Caki2 (cell line): ENCODE results near the gene RPS28. TPM values are rescaled to one million over a fixed set of nuclear protein-coding genes. Genes with fewer than 3 reads are reported as not detected.

Experiments
- DNase-seq: peaks from one replicate; pipeline ENCODE4 v3.0.0-alpha.2; 2015; ENCODE audit warnings: low read depth
- in situ Hi-C: cut with HindIII; loops from 2 replicates; pipeline ENCODE4 v1.10.0; 2016; ENCODE audit warnings: low sequenced_read_pairs, low pct_unique_long_range_greater_than_20kb, mixed read lengths
- total RNA-seq: library from RNA; depleted of rRNA; stranded (reverse); fragments of >200 nt; shearing (Covaris generic); gene quantifications from 2 replicates; pipeline ENCODE4 v1.2.3, GENCODE V29; 2014; ENCODE audit warnings: low replicate concordance; rRNA removed

Gene RPS28
- total RNA-seq, 1 experiment from 2014 or later = 373 TPM

DNA sequence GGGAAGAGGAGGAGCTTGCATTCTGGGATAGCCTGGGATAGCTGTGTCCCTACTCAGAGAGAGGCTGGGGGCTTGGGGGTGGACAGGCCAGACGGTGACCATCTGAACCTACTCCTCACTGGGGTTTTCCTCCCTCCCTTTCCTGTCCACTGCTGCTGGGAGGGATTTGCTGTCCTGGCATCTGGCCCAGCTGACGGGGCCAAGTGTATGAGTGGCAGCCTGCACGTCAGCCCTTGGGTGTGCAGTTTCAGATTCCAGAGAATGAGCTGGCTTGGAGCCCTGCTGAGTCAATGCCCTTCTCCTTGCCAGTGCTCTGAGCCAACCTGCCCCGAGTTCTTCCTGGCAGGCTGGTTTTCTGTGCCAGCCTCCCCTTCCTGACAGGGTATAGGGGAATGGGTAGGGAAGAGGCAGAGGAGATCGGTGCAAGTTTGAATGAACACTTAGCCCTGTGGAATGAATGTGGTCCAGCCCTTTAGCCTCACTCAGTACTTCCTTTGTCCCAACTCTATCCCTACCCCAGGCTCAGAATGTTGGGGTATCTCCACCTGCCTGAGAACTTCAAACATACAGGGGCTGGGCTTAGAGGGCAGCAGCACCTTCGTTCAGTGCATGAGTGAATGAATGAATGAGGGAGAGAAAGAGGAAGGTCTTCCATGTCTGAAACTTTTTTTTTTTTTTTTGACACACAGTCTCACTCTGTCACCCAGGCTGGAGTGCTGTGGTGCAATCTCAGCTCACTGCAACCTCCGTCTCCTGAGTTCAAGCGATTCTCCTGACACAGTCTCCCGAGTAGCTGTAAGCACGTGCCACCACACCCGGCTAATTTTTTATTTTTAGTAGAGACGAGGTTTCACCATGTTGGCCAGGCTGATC is 40.9 kb downstream of the RPS28 start:
- peak; percentile 90 for DNase-seq
- in situ Hi-C loops = no loop called here

DNA sequence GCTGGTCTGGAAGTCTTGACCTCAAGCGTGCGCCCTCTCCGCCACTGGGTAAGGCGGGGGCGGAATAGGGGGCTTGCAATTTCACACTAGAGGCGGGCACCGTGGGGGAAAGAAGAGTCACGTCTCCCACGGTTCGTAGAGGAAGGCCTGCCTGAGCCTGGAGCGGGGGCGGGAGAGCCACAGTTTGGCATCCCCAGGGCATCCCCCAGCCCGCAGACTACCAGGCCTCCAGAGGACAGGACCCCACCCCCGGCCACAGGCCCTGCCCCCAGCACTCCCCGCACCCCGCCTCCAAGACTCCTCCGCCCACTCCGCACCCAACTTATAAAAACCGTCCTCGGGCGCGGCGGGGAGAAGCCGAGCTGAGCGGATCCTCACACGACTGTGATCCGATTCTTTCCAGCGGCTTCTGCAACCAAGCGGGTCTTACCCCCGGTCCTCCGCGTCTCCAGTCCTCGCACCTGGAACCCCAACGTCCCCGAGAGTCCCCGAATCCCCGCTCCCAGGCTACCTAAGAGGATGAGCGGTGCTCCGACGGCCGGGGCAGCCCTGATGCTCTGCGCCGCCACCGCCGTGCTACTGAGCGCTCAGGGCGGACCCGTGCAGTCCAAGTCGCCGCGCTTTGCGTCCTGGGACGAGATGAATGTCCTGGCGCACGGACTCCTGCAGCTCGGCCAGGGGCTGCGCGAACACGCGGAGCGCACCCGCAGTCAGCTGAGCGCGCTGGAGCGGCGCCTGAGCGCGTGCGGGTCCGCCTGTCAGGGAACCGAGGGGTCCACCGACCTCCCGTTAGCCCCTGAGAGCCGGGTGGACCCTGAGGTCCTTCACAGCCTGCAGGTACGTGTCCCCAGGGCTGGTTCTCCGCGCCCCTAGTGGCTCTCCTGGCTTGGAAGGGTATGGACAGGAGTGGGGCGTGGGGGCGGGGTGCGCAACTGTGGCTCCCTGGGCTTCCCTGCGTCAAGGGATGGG is 42.8 kb downstream of the RPS28 start, which contains the start of gene ANGPTL4:
Gene ANGPTL4 (plus strand): TSS at position 353 of the 969 bp plus-strand sequence. CDS start 167 bp downstream, at position 520.
- in situ Hi-C loops = no loop called here
- DNase-seq = peak; percentile 78

DNA sequence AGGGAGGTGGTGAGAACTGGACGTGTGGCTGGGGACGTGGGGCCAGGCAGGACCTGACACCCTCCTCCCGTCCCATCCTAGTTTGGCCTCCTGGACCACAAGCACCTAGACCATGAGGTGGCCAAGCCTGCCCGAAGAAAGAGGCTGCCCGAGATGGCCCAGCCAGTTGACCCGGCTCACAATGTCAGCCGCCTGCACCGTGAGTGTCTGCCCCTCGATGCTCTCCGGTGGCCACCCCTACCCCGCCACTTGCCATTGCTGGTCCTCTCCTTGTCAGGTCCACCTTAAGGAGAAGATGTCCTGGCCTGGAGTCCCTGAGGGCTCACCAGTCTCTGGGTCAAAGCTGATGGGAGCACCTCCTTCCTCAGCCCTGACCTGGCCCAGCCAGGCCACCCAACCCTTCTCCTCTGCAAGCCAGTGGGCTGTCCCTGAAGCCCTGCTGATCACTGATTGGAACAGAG is 44.9 kb downstream of the RPS28 start:
- in situ Hi-C loops = no loop called here
- DNase-seq = no peak

DNA sequence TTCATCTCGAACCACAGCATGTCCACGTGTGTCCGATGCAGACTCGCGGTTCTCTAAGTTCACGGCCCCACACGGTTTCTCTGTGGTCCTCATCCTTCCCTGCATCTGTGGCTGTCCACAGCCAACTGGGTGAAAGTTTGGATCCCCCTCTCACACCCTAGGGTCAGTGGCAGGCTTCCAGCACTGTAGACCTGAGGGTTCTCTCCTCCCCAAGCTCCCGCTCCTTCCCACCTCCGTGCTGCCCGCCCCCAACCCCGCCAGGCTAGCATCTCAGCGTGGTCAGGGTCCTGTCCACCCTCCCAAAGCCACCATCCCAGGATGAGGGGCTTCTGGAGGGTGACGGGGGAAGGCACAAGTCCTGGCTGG is 45.6 kb downstream of the RPS28 start:
- in situ Hi-C loops = no loop called here
- no peak for DNase-seq

DNA sequence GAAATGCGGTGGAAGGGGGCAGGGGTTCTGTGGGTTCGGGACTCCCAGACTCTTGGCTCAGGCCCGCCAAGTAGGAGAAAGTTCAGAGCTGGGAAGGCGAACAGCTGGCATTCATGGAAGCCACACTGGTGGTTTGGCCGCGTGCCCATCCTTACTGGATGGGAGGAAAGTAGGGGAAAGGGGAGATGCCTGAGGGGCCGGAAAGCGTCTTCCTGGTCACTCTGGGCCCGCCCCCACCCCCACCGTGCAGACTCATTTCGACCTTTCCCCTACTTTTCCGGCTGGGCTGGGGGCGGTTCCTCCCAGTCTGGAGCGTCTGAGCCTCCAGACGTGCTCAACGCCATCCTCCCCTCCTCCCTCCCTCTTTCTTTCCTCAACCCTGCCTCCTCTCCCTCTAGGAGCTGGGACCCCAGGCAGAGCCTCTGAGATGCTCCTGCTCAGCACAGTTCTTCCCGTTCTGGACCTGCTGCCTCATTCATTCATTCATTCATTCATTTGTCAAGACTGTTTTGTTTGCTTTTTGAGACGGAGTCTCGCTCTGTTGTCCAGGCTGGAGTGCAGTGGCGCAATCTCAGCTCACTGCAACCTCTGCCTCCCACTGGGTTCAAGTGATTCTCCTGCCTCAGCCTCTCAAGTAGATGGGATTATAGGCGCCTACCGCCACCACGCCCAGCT is 46.2 kb downstream of the RPS28 start:
- peak; percentile 93 for DNase-seq
- in situ Hi-C loops = no loop called here

DNA sequence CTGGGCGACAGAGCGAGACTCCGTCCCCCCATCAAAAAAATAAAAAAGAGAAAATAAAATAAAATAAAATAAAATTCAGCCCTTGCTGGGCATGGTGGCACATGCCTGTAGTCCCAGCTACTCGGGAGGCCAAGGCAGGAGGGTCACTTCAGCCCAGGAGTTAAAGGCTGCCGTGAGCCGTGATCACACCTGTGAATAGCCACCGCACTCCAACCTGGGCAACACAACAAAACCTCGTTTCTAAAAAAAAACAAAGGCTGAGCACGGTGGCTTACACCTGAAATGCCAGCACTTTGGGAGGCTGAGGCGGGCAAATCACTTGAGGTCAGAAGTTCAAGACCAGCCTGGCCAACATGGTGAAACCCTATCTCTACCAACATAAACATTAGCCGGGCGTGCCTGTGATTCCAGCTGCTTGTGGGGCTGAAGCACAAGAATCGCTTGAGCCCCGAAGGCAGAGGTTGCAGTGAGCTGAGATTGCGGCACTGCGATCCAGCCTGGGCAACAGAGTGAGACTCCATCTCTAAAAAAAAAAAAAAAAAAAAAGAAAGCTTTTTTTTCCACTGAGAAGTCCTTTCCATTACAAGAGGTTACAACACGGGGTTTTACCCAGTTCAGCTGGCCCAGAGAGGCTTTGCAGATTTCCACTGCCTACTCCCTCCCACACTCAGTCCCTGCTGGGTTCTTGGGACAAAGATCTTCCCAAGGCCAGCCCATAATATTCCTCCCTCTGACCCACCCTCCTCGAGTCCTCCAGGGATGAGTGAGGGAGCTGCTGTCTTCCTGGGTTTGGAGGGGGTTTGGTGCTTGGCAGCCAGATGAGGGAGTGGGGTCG is 49.1 kb downstream of the RPS28 start:
- no peak for DNase-seq
- in situ Hi-C loops = no loop called here

DNA sequence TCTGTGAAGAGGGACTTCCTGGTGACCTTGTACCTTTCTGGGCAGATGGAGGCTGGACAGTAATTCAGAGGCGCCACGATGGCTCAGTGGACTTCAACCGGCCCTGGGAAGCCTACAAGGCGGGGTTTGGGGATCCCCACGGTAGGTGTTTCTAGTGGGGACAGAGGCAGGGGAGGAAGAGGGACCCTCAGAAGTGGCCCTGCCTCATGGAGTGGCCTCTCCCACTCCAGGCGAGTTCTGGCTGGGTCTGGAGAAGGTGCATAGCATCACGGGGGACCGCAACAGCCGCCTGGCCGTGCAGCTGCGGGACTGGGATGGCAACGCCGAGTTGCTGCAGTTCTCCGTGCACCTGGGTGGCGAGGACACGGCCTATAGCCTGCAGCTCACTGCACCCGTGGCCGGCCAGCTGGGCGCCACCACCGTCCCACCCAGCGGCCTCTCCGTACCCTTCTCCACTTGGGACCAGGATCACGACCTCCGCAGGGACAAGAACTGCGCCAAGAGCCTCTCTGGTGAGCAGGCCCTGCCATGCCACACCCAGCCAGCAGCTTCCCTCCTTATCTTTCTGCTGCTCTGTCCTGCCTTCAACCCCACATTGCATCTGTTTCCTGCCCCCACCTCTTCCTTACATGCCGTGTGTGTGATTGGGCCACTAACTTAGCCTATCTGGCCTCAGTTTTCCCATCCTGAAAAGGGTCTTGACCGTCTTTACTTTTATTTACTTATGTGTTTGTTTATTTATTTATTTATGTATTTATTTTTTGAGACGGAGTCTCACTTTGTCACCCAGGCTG is 49.9 kb downstream of the RPS28 start:
- in situ Hi-C loops = no loop called here
- DNase-seq = no peak

Other genes with a start within 250 kb of the RPS28 start
- gene FBN3, start 171.9 kb upstream of the RPS28 start, total RNA-seq = not detected in 2 replicates
- 1.8 and 4.4 TPM in 2 replicates for gene CERS4, start 112.1 kb upstream of the RPS28 start, total RNA-seq
- gene CD320, start 13.1 kb upstream of the RPS28 start, total RNA-seq = 53.4 and 70.5 TPM in 2 replicates
- gene NDUFA7, start 121 bp upstream of the RPS28 start, total RNA-seq = 29.0 and 45.1 TPM in 2 replicates
- 5.3 and 5.6 TPM in 2 replicates for gene KANK3, start 21.8 kb downstream of the RPS28 start, total RNA-seq
- gene ANGPTL4, start 42.7 kb downstream of the RPS28 start, total RNA-seq = 27.5 and 27.8 TPM in 2 replicates
- 14.4 and 21.3 TPM in 2 replicates for gene RAB11B, start 68.9 kb downstream of the RPS28 start, total RNA-seq
- gene MARCHF2, start 91.8 kb downstream of the RPS28 start, total RNA-seq = 47.5 and 58.4 TPM in 2 replicates
- gene HNRNPM, start 123.5 kb downstream of the RPS28 start, total RNA-seq = 55.7 and 66.6 TPM in 2 replicates
- gene PRAM1, start 181.1 kb downstream of the RPS28 start, total RNA-seq = not detected in 2 replicates
- 0.81 TPM in 1 of 2 replicates, not detected in the other for gene ZNF414, start 192.7 kb downstream of the RPS28 start, total RNA-seq